Activated CD4-positive, alpha-beta memory T cell treated with anti-CD3 and anti-CD28 coated beads, Interleukin-2, amount 10 ng/mL, durations not matched to agents 7 days and 5 days (primary cell): ENCODE results near the gene DMC1. TPM values are rescaled to one million over a fixed set of nuclear protein-coding genes. Genes with fewer than 3 reads are reported as not detected.
"Not testable (repeated sequence)": the region's sequence is repeated elsewhere in the genome, so short reads cannot be mapped to it uniquely, and the experiment has no call there.

Experiments used
- CTCF ChIA-PET: fragments of 350-600 bp; sonication (Branson Sonifier 250); formaldehyde crosslinking; loops from one replicate; lab custom pipeline; 2021; ENCODE audit warnings: antibody characterized with exemption, inconsistent platforms; lab: Charles Lee
- POLR2A ChIA-PET: fragments of 350-600 bp; sonication (Branson Sonifier 250); formaldehyde crosslinking; loops from one replicate; lab custom pipeline; 2021; ENCODE audit warnings: antibody characterized with exemption; lab: Charles Lee
- DNase-seq: peaks from one replicate; pipeline ENCODE4 v3.0.0-alpha.2; 2020
- H3K27ac Mint-ChIP-seq: one replicate; pipeline ENCODE4 v1.8.0; 2021; ENCODE audit warnings: mild to moderate bottlenecking, mixed read lengths
- H3K27me3 Mint-ChIP-seq: one replicate; pipeline ENCODE4 v1.8.0; 2021; ENCODE audit warnings: mixed read lengths
- H3K36me3 Mint-ChIP-seq: one replicate; pipeline ENCODE4 v1.8.0; 2021; ENCODE audit warnings: low read depth, mixed read lengths
- H3K4me1 Mint-ChIP-seq: one replicate; pipeline ENCODE4 v1.8.0; 2021; ENCODE audit warnings: mixed read lengths
- H3K4me3 Mint-ChIP-seq: one replicate; pipeline ENCODE4 v1.8.0; 2021; ENCODE audit warnings: mild to moderate bottlenecking, mixed read lengths
- H3K9me3 Mint-ChIP-seq: one replicate; pipeline ENCODE4 v1.8.0; 2021; ENCODE audit warnings: mixed read lengths
- total RNA-seq, 2 experiments: library from RNA; stranded (reverse); gene quantifications; one replicate each; pipeline ENCODE4 v1.2.3, GENCODE V29; 2021

DMC1 gene
- total RNA-seq, 2 experiments from 2014 or later = 12.5 to 12.6 TPM

GRCh38 chr22:38471237-38471636 lies 98.7 kb downstream of the DMC1 start:
- Mint-ChIP-seq H3K4me3 (no peak overlapping the region), H3K36me3 (no peaks in the 10 kb centered on the region), H3K4me1 (peaks cover 11% of the 10 kb centered on the region), H3K27ac (no peak overlapping the region), H3K9me3 (no peaks in the 10 kb centered on the region), H3K27me3 (peaks cover 19% of the 10 kb centered on the region)
- ChIA-PET CTCF (no interaction called here), POLR2A (interaction anchor here (0.9 to 1.3 kb wide), 2 partner anchors 9 to 11 kb away, joined by 3 to 4 read pairs; no protein-coding TSS in a partner anchor)
- no peak for DNase-seq

DNA sequence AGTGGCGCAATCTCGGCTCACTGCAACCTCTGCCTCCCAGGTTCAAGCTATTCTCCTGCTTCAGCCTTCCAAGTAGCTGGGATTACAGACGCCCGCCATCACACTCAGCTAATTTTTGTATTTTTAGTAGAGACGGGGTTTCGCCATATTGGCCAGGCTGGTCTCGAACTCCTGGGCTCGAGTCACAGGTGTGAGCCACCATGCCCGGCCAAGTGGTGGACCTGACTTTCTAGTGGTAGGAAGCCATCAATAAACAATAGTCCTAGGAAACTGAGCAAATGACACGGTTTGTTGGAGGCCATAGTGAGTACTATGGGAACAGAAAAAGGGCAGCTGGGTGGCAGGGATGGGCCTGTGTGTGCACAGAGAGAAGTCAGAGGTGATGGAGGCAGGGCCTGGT lies 99.8 kb downstream of the DMC1 start:
- CTCF ChIA-PET = interaction anchor here (1.4 kb wide), 1 partner anchor 11 kb away, joined by 3 read pairs; no protein-coding TSS in a partner anchor
- Mint-ChIP-seq H3K4me1 (peaks cover 11% of the 10 kb centered on the region), H3K27me3 (peaks cover 27% of the 10 kb centered on the region)
- H3K4me3 Mint-ChIP-seq, H3K9me3 Mint-ChIP-seq, H3K36me3 Mint-ChIP-seq, POLR2A ChIA-PET, H3K27ac Mint-ChIP-seq, DNase-seq: not testable (repeated sequence)

GRCh38 chr22:38469306-38469781 lies 100.6 kb downstream of the DMC1 start:
- H3K27me3 Mint-ChIP-seq = peaks cover 30% of the 10 kb centered on the region
- CTCF ChIA-PET = interaction anchor here (1.4 kb wide), 1 partner anchor 12 kb away, joined by 3 read pairs; no protein-coding TSS in a partner anchor
- POLR2A ChIA-PET = interaction anchor here (1.7 to 1.9 kb wide), 2 partner anchors 10 to 16 kb away, joined by 6 read pairs; no protein-coding TSS in a partner anchor
- peaks cover 11% of the 10 kb centered on the region for H3K4me1 Mint-ChIP-seq
- H3K9me3 Mint-ChIP-seq = no peaks in the 10 kb centered on the region
- H3K4me3 Mint-ChIP-seq = no peak overlapping the region
- H3K36me3 Mint-ChIP-seq = no peaks in the 10 kb centered on the region
- no peak for DNase-seq
- no peak overlapping the region for H3K27ac Mint-ChIP-seq

Other genes with a start within 250 kb of the DMC1 start
- not detected for gene KCNJ4, start 115.0 kb downstream of the DMC1 start, total RNA-seq
- gene KDELR3, start 102.1 kb downstream of the DMC1 start, total RNA-seq = under 1 TPM; 0.75 to 0.88 TPM
- 100 to 1,000 TPM; 511 to 521 TPM for gene DDX17, start 63.9 kb downstream of the DMC1 start, total RNA-seq
- under 1 TPM; 0.10 to 0.45 TPM for gene FAM227A, start 86.2 kb upstream of the DMC1 start, total RNA-seq
- 10 to 100 TPM in 1 of 2 experiments, 1 to 10 TPM in 1; 9.5 to 11.0 TPM for gene CBY1, start 86.5 kb upstream of the DMC1 start, total RNA-seq
- gene TOMM22, start 111.8 kb upstream of the DMC1 start, total RNA-seq = 10 to 100 TPM; 60.4 to 63.0 TPM
- gene JOSD1, start 130.8 kb upstream of the DMC1 start, total RNA-seq = 100 to 1,000 TPM; 109 to 111 TPM
- gene GTPBP1, start 135.8 kb upstream of the DMC1 start, total RNA-seq = 100 to 1,000 TPM; 111 to 114 TPM
- gene SUN2, start 185.8 kb upstream of the DMC1 start, total RNA-seq = 100 to 1,000 TPM; 498 to 500 TPM
- 1 to 10 TPM; 8.0 to 8.4 TPM for gene DNAL4, start 224.0 kb upstream of the DMC1 start, total RNA-seq